T-helper 1 cell treated with Interleukin-12 subunit alpha and Interleukin-12 subunit beta and Interleukin-4 antibody, amounts not matched to agents 30 ng/mL and 1 ng/mL, for 36 hours (primary cell): Measurements from ENCODE around the gene IVNS1ABP. TPM values are rescaled to one million over a fixed set of nuclear protein-coding genes. Genes with fewer than 3 reads are reported as not detected.
"Not testable (repeated sequence)": the region's sequence is repeated elsewhere in the genome, so short reads cannot be mapped to it uniquely, and the experiment has no call there.

Experiments used
- intact Hi-C: fragments of 100-400 bp; cut with micrococcal nuclease; formaldehyde crosslinking; loops from one replicate; pipeline ENCODE4 v1.15.1; 2024
- total RNA-seq: library from RNA; stranded (reverse); gene quantifications from 2 replicates; pipeline ENCODE4 v1.2.3, GENCODE V29; 2022

Gene IVNS1ABP
- total RNA-seq, 1 donor from 2014 or later = 277 TPM

- intact Hi-C loops = no loop called here
Observed at GRCh38 chr1:185260611-185261010, 56.4 kb downstream of the IVNS1ABP start.

- intact Hi-C loops = no loop called here
Observed at GRCh38 chr1:185258676-185259075, 58.4 kb downstream of the IVNS1ABP start.

- intact Hi-C loops = no loop called here
Observed at GRCh38 chr1:185257950-185258208, 59.2 kb downstream of the IVNS1ABP start.

- intact Hi-C loops = not testable (repeated sequence)
Observed at GRCh38 chr1:185257116-185257949, 59.7 kb downstream of the IVNS1ABP start.

GRCh38 chr1:185255595-185255994, 61.4 kb downstream of the IVNS1ABP start:
- intact Hi-C loops = not testable (repeated sequence)

GRCh38 chr1:185252404-185252803, 64.6 kb downstream of the IVNS1ABP start:
- intact Hi-C loops = not testable (repeated sequence)

GRCh38 chr1:185251928-185252327, 65.1 kb downstream of the IVNS1ABP start:
- intact Hi-C loops = not testable (repeated sequence)

GRCh38 chr1:185250063-185250462, 67.0 kb downstream of the IVNS1ABP start:
- intact Hi-C loops = no loop called here

GRCh38 chr1:185249563-185249962, 67.5 kb downstream of the IVNS1ABP start:
- intact Hi-C loops = no loop called here

Other genes with a start within 250 kb of the IVNS1ABP start
- gene TRMT1L, start 160.3 kb downstream of the IVNS1ABP start, total RNA-seq = 24.0 and 25.2 TPM in 2 replicates
- 3.5 and 3.9 TPM in 2 replicates for gene SWT1, start 160.1 kb downstream of the IVNS1ABP start, total RNA-seq